DND-41 (cell line): ENCODE data around the gene EIF4EBP2.

ENCODE experiments used
- ATAC-seq: fragments of 200-7000 bp; cut with Tn5 transposase; 3 replicates; pipeline ENCODE4 v1.9.1; 2021; ENCODE audit warnings: low read depth; ENCODE audit not compliant: insufficient read depth
- DNase-seq: peaks from one replicate; pipeline ENCODE4 v3.0.0-alpha.2; 2020
- H2AFZ ChIP-seq: 2 replicates; pipeline ENCODE4 v1.6.0; 2012; ENCODE audit warnings: low read depth, low read length
- H3K27ac ChIP-seq: 2 replicates; pipeline ENCODE4 v1.5.1; 2012; ENCODE audit warnings: low read length, inconsistent platforms
- H3K27me3 ChIP-seq: fragments of 200-600 bp; sonication (generic); 2 replicates; pipeline ENCODE4 v1.6.0; 2012; ENCODE audit warnings: low read length, mild to moderate bottlenecking, inconsistent platforms; ENCODE audit not compliant: insufficient read depth, poor library complexity
- H3K36me3 ChIP-seq: 2 replicates; pipeline ENCODE4 v1.5.1; 2012; ENCODE audit warnings: low read length, inconsistent platforms; ENCODE audit not compliant: insufficient read depth
- H3K4me1 ChIP-seq: 2 replicates; pipeline ENCODE4 v1.5.1; 2012; ENCODE audit warnings: mild to moderate bottlenecking, low read length; ENCODE audit not compliant: insufficient read depth
- H3K4me2 ChIP-seq: 2 replicates; pipeline ENCODE4 v1.6.0; 2012; ENCODE audit warnings: mild to moderate bottlenecking, moderate library complexity, low read length, inconsistent platforms; ENCODE audit not compliant: insufficient read depth
- H3K4me3 ChIP-seq, 2 experiments: fragments of 200-600 bp in 1 of 2; shearing (Covaris generic) in 1 of 2; 2 replicates each; pipeline ENCODE4 v1.5.1; 2012 to 2016; ENCODE audit warnings: inconsistent platforms in 2 of 2, low read length in 2 of 2, mild to moderate bottlenecking in 2 of 2, low read depth in 1 of 2, moderate library complexity in 1 of 2
- H3K79me2 ChIP-seq: 2 replicates; pipeline ENCODE4 v1.6.0; 2012; ENCODE audit warnings: low read length, inconsistent platforms; ENCODE audit not compliant: insufficient read depth
- H3K9ac ChIP-seq: 2 replicates; pipeline ENCODE4 v1.6.0; 2012; ENCODE audit warnings: low read depth, mild to moderate bottlenecking, inconsistent platforms, low read length, moderate library complexity
- H3K9me3 ChIP-seq: 2 replicates; pipeline ENCODE4 v1.5.1; 2012; ENCODE audit warnings: low read length, moderate library complexity, mild to moderate bottlenecking, inconsistent platforms; ENCODE audit not compliant: insufficient read depth, severe bottlenecking
- H4K20me1 ChIP-seq: 2 replicates; pipeline ENCODE4 v1.6.0; 2012; ENCODE audit warnings: low read length; ENCODE audit not compliant: insufficient read depth
- EZH2 ChIP-seq: IDR thresholded peaks from 3 replicates; pipeline ENCODE4 v1.6.1; 2012; ENCODE audit warnings: borderline replicate concordance, low read depth, mild to moderate bottlenecking, moderate library complexity, low read length, inconsistent platforms; ENCODE audit not compliant: severe bottlenecking
- TF ChIP-seq, protein P1 (sequence below): IDR thresholded peaks from 2 replicates; pipeline ENCODE4 v1.5.1; 2012; ENCODE audit warnings: borderline replicate concordance, low read length, moderate library complexity, mild to moderate bottlenecking; ENCODE audit not compliant: poor library complexity, severe bottlenecking; ENCODE audit errors: extremely low read depth

EIF4EBP2 gene

DNA sequence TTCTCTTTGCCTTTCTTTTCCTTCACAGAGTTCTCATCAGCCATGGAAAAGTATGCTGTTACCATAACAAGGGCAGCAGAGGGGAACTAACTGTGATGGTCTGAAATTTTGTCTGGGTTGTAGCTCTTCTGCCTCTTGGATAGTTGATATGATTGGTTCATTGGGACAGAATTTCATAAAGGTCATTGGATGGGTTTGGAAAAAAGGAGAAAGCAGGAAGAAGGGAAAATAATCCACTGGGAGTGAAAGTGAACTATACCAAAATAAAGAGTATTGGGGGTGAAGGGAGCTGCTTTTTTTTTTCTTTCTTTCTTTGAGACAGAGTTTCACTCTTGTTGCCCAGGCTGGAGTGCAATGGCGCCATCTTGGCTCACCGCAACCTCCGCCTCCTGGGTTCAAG, 5.8 kb downstream of the EIF4EBP2 start:
- Histone ChIP-seq H4K20me1 (peaks cover 50% of the 10 kb centered on the region), H3K9ac (no peak overlapping the region), H3K4me3 (no peak overlapping the region), H3K4me2 (no peak overlapping the region), H3K27me3 (no peaks in the 10 kb centered on the region), H3K79me2 (peaks cover 86% of the 10 kb centered on the region), H3K4me1 (peaks cover 19% of the 10 kb centered on the region), H3K36me3 (peaks cover 36% of the 10 kb centered on the region), H2AFZ (no peak overlapping the region), H3K9me3 (no peaks in the 10 kb centered on the region), H3K27ac (no peak overlapping the region)
- TF ChIP-seq, protein P1, sequence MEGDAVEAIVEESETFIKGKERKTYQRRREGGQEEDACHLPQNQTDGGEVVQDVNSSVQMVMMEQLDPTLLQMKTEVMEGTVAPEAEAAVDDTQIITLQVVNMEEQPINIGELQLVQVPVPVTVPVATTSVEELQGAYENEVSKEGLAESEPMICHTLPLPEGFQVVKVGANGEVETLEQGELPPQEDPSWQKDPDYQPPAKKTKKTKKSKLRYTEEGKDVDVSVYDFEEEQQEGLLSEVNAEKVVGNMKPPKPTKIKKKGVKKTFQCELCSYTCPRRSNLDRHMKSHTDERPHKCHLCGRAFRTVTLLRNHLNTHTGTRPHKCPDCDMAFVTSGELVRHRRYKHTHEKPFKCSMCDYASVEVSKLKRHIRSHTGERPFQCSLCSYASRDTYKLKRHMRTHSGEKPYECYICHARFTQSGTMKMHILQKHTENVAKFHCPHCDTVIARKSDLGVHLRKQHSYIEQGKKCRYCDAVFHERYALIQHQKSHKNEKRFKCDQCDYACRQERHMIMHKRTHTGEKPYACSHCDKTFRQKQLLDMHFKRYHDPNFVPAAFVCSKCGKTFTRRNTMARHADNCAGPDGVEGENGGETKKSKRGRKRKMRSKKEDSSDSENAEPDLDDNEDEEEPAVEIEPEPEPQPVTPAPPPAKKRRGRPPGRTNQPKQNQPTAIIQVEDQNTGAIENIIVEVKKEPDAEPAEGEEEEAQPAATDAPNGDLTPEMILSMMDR, result no peak
- no peak for TF ChIP-seq EZH2
- ATAC-seq, result no peak
- no peak for DNase-seq

DNA sequence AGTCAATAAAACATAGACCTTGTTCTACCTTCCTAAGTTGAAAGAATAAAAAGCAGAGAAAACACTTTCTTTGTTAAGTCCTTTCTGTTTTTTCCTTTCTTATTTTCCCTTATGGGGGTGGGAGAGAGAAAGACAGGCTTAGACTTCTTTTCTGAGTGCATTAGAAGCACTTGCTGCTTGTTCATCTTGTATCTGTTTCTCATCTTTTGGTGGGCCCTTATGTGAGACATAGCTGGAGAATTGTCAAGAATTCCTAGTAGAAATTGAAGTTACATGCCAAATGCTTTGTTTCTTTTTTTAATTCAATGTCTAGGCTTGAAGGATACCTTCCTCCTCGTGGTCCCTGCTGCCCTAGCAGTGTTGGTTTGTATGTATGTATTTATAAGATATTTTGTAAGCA, 6.7 kb downstream of the EIF4EBP2 start:
- ATAC-seq (no peak), DNase-seq (no peak)
- Histone ChIP-seq H3K27ac (no peak overlapping the region), H3K4me2 (no peak overlapping the region), H3K27me3 (no peaks in the 10 kb centered on the region), H3K4me1 (peaks cover 12% of the 10 kb centered on the region), H3K79me2 (peaks cover 80% of the 10 kb centered on the region), H4K20me1 (peaks cover 46% of the 10 kb centered on the region), H3K36me3 (peaks cover 36% of the 10 kb centered on the region), H3K9ac (no peak overlapping the region), H3K4me3 (no peak overlapping the region), H3K9me3 (no peaks in the 10 kb centered on the region), H2AFZ (no peak overlapping the region)
- TF ChIP-seq, protein P1, result no peak
- no peak for TF ChIP-seq EZH2

DNA sequence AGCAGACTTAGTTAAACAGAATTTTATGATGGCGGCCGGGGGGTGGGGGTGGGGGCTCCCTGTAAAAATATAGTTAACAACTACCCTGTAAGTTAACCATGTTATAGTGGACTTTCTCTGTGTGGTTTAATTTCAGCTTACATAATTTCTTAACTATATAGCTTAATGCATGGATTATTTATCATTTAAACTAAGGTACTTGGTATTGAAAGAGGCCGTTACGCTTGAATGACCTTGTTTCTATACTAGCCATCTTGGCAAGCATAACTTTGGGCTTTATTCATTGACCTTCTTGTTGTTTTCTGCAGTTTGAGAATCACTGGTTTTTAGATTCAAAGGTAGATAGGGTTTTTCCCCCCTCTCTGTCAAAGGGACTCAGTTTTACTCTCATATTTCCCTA, 8.4 kb downstream of the EIF4EBP2 start:
- no peak overlapping the region for H3K4me3 ChIP-seq
- no peak overlapping the region for H3K27ac ChIP-seq
- H3K9ac ChIP-seq, result no peak overlapping the region
- H3K36me3 ChIP-seq, result peaks cover 27% of the 10 kb centered on the region
- ATAC-seq, result no peak
- no peaks in the 10 kb centered on the region; the same call in 1 of the 2 replicates for H3K4me1 ChIP-seq
- H3K79me2 ChIP-seq, result peaks cover 72% of the 10 kb centered on the region
- no peak for TF ChIP-seq EZH2
- TF ChIP-seq, protein P1, result no peak
- no peak overlapping the region for H2AFZ ChIP-seq
- H3K27me3 ChIP-seq, result no peaks in the 10 kb centered on the region
- no peaks in the 10 kb centered on the region for H3K9me3 ChIP-seq
- DNase-seq, result no peak
- H3K4me2 ChIP-seq, result no peak overlapping the region
- H4K20me1 ChIP-seq, result peaks cover 36% of the 10 kb centered on the region

DNA sequence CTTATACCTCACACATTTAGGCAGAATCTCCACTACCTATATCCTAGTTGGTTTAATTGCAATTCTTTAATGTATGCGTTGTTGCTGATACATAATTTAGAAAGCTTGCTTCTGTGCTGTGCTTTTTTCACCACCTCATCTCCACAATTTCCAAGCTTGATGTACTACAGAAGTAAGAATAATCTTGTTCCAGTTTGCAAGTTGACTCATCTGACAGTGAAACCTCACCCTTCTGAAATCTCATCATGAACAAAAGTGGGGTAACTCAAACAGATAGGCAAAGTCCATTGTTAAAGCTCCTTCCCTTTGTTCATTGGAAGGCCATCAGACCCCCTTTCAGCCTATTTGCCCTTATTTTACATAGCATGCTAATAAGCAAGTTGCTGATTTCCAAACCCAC, 13.6 kb downstream of the EIF4EBP2 start:
- peaks cover 30% of the 10 kb centered on the region for H3K36me3 ChIP-seq
- H4K20me1 ChIP-seq, result peaks cover 19% of the 10 kb centered on the region; the same call in 1 of the 2 replicates
- H3K27me3 ChIP-seq, result no peaks in the 10 kb centered on the region
- H3K79me2 ChIP-seq, result peaks cover 37% of the 10 kb centered on the region
- no peaks in the 10 kb centered on the region for H3K4me1 ChIP-seq
- DNase-seq (no peak), ATAC-seq (no peak)
- no peak overlapping the region for H3K9ac ChIP-seq
- no peak for TF ChIP-seq EZH2
- TF ChIP-seq, protein P1, result no peak
- H2AFZ ChIP-seq, result no peak overlapping the region
- no peak overlapping the region for H3K4me3 ChIP-seq
- no peaks in the 10 kb centered on the region for H3K9me3 ChIP-seq
- H3K4me2 ChIP-seq, result no peak overlapping the region
- no peak overlapping the region for H3K27ac ChIP-seq
